Nephron progenitor cell (in vitro differentiated cells): Measurements from ENCODE around the gene CENPP.

Experiments used
- DNase-seq: peaks from one replicate; pipeline ENCODE4 v3.0.0; 2021
- H3K27ac Mint-ChIP-seq: 2 replicates; pipeline ENCODE4 v1.8.0; 2021; ENCODE audit warnings: mild to moderate bottlenecking, moderate library complexity, mixed read lengths
- H3K27me3 Mint-ChIP-seq: 2 replicates; pipeline ENCODE4 v1.8.0; 2021; ENCODE audit warnings: mild to moderate bottlenecking, low read depth, mixed read lengths; ENCODE audit not compliant: poor library complexity
- H3K36me3 Mint-ChIP-seq: 2 replicates; pipeline ENCODE4 v1.8.0; 2021; ENCODE audit warnings: low read depth, mixed read lengths
- H3K4me1 Mint-ChIP-seq: 2 replicates; pipeline ENCODE4 v1.8.0; 2021; ENCODE audit warnings: mixed read lengths
- H3K4me3 Mint-ChIP-seq: 2 replicates; pipeline ENCODE4 v1.8.0; 2021; ENCODE audit warnings: mild to moderate bottlenecking, moderate library complexity, mixed read lengths
- H3K9me3 Mint-ChIP-seq: 2 replicates; pipeline ENCODE4 v1.8.0; 2021; ENCODE audit warnings: mild to moderate bottlenecking, moderate library complexity, mixed read lengths
- TF ChIP-seq, protein P1 (sequence below): fragments of 200-600 bp; sonication (generic); IDR thresholded peaks from 2 replicates; pipeline ENCODE4 v1.5.0; 2021; ENCODE audit warnings: antibody characterized with exemption

The CENPP gene

DNA sequence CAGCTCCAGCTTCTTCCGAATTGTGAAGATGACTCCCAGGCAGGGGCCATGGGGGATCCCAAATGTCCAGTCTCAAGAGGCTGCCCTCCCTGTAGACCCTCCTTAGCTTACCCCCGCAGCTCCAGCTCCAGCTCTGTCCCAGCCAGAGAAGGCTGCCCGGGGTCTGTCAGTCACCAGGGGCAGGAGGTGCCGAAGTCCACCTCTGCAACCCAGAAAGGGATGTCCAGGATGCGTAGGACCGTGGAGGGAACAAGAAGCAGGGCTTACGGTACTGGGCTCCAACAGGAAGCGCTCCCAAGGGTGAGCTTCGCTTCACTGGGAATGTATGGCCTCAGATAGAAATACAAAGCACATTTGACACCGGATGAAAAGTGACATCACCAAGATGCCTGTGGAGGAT is 338.2 kb downstream of the CENPP start:
- H3K27me3 Mint-ChIP-seq: peaks cover 2% of the 10 kb centered on the region

DNA sequence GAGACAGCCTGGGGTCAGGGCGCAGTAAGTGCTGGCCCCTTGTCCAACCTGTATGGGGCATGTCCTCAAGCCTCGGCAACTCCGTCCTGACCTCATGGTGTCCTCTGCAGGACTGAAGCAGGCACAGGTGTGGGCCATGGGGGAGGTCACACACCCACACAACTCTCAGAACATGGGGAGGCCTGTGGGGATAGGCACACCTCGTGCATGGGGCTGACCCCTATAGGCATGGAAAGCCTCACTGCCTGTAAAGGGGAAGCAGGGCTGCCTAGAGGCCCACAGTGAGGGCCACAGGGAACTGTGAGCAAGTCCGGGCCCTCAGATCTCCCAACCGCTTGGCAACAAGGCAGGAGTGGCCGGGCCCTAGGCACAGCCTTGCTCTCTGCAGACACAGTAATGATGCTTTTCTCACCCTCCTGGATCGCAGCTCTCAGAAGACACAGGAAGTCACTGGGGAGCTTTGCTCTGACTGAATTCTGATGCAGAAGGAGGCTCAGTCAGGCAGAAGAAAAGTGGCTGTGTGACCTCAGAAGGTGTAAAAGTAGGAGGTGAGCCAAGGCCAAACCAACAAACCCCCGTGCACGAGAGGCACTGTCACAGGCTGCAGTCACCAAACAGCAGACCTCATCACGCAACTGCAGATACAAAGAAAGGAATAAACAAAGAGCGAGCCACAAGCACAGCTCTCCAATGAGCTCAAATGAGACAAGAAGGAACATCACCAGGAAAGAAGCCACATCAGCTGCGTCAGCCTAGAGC is 338.8 kb downstream of the CENPP start:
- Mint-ChIP-seq H3K27me3 (peaks cover 5% of the 10 kb centered on the region), H3K9me3 (no peaks in the 10 kb centered on the region), H3K27ac (peak overlapping the region; percentile 40), H3K36me3 (peaks cover 7% of the 10 kb centered on the region), H3K4me1 (peaks cover 74% of the 10 kb centered on the region), H3K4me3 (peak overlapping the region; percentile 5)
- TF ChIP-seq, protein P1, sequence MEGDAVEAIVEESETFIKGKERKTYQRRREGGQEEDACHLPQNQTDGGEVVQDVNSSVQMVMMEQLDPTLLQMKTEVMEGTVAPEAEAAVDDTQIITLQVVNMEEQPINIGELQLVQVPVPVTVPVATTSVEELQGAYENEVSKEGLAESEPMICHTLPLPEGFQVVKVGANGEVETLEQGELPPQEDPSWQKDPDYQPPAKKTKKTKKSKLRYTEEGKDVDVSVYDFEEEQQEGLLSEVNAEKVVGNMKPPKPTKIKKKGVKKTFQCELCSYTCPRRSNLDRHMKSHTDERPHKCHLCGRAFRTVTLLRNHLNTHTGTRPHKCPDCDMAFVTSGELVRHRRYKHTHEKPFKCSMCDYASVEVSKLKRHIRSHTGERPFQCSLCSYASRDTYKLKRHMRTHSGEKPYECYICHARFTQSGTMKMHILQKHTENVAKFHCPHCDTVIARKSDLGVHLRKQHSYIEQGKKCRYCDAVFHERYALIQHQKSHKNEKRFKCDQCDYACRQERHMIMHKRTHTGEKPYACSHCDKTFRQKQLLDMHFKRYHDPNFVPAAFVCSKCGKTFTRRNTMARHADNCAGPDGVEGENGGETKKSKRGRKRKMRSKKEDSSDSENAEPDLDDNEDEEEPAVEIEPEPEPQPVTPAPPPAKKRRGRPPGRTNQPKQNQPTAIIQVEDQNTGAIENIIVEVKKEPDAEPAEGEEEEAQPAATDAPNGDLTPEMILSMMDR: no peak
- no peak for DNase-seq

More for the DNA sequence above, 338.2 kb downstream of the CENPP start:
- TF ChIP-seq, protein P1: no peak
- no peak overlapping the region for H3K27ac Mint-ChIP-seq
- H3K9me3 Mint-ChIP-seq: no peaks in the 10 kb centered on the region
- peaks cover 71% of the 10 kb centered on the region for H3K4me1 Mint-ChIP-seq
- no peak for DNase-seq
- H3K36me3 Mint-ChIP-seq: peaks cover 7% of the 10 kb centered on the region
- no peak overlapping the region for H3K4me3 Mint-ChIP-seq

DNA sequence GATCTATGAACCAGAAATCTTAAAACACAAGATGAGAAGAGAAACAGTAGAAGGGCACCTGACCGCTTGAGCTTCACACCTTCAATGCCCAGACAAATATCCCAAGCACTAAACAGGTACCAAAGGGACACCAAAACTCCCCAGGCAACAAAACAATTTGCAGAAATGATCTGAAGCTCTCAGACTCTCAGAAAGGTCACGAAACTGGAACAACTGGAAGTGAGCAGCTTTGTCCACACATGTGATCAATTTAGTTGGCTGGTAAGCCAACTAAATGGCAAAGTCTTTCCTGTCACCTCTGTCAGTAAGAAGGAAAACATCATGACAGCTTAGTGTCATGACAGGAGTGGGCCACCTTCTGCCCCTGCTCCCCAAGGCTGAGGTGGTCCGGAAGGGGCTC is 340.1 kb downstream of the CENPP start:
- peaks cover 61% of the 10 kb centered on the region for H3K4me1 Mint-ChIP-seq

DNA sequence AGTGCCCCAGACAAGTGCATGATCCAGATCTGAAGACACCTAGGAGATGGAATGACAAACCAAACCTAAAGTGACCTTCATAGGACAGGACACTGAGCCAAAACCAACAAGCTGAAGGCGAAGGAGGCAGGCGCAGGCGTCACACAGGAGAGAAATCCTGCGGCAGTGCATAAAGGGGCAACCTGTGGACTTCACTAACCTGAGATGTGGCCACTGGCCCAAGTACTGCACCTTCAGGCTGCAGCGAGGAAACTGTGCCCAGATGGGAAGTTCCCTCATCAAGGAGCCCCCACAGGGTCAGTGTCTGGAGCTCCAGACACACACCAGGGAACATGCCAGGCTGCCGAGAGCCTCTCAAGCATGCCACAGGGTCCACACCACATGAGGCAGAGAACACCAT is 340.5 kb downstream of the CENPP start:
- H3K27me3 Mint-ChIP-seq: peaks cover 5% of the 10 kb centered on the region
- no peak overlapping the region for H3K27ac Mint-ChIP-seq
- peaks cover 7% of the 10 kb centered on the region for H3K36me3 Mint-ChIP-seq
- no peak for DNase-seq
- peaks cover 58% of the 10 kb centered on the region for H3K4me1 Mint-ChIP-seq
- TF ChIP-seq, protein P1: no peak
- H3K9me3 Mint-ChIP-seq: no peaks in the 10 kb centered on the region
- H3K4me3 Mint-ChIP-seq: no peak overlapping the region

More for the DNA sequence above, 340.1 kb downstream of the CENPP start:
- Mint-ChIP-seq H3K4me3 (no peak overlapping the region), H3K27ac (no peak overlapping the region), H3K36me3 (peaks cover 7% of the 10 kb centered on the region), H3K9me3 (no peaks in the 10 kb centered on the region), H3K27me3 (peaks cover 5% of the 10 kb centered on the region)
- TF ChIP-seq, protein P1: no peak
- DNase-seq: no peak

DNA sequence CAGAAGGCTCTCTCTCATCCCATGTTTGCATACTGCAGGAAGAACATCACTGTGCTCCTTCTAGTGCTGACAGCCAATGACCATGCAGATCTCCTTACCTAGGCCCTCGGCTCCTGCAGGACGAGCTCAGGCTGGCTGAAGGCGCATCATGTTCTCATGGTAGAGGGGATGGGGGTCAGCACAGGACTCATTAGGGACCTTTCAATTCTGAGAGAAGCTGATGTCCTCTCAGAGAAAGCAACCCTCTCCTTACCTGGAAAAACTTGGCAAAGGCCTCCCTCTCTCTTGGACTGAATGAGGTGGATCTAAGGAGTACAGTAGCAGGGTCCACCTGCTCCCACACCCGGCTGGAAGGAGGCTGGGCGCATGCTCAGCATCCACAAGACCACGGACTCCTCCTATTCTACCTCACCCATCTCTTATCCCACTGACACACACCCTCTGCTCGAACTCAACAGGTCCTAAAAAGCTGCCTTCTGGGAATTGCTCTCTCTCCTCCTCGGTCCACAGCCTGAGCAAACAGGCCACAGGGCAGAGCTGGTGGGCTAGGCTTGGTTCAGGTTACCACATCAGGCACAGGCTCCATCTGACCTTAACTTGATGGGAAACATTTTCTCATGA is 341.3 kb downstream of the CENPP start:
- Mint-ChIP-seq H3K9me3 (no peaks in the 10 kb centered on the region), H3K36me3 (peaks cover 7% of the 10 kb centered on the region), H3K4me3 (peak overlapping the region; percentile 29), H3K27me3 (peaks cover 5% of the 10 kb centered on the region), H3K27ac (peak overlapping the region; percentile 81), H3K4me1 (peaks cover 51% of the 10 kb centered on the region)
- TF ChIP-seq, protein P1: no peak
- no peak for DNase-seq
